A549 (cell line): Measurements from ENCODE around the gene CEP162. TPM values are rescaled to one million over a fixed set of nuclear protein-coding genes. Genes with fewer than 3 reads are reported as not detected.
"Not testable (repeated sequence)": the region's sequence is repeated elsewhere in the genome, so short reads cannot be mapped to it uniquely, and the experiment has no call there.

Experiments
- ATAC-seq, 2 experiments: fragments of 200-7000 bp in 1 of 2; fragments of >200 bp in 1 of 2; cut with Nextera tagmentation in 1 of 2; cut with Tn5 transposase in 1 of 2; 3 replicates each; pipeline versions ENCODE4 v1.8.0 to v1.9.1; 2018 to 2020; ENCODE audit warnings: mild to moderate bottlenecking in 1 of 2, moderate library complexity in 1 of 2
- CTCF ChIA-PET: fragments of 300-600 bp; sonication (Branson Sonifier 250); formaldehyde crosslinking; extraction: SDS; loops from one replicate; lab custom pipeline; 2021; ENCODE audit warnings: antibody characterized with exemption, inconsistent platforms; lab: Yijun Ruan, JAX
- POLR2A ChIA-PET: fragments of 350-600 bp; formaldehyde crosslinking; extraction: SDS; loops from one replicate; lab custom pipeline; 2021; ENCODE audit warnings: antibody characterized with exemption, inconsistent platforms; lab: Yijun Ruan, JAX
- DNase-seq, 2 experiments: peaks; one replicate each; pipeline versions ENCODE4 v3.0.0 to v3.0.0-alpha.2; 2011 to 2016; ENCODE audit warnings: low read depth in 1 of 2, low spot score in 1 of 2
- FAIRE-seq: peaks from 2 replicates; lab custom pipeline; 2011; peaks lifted over from hg19 to GRCh38; lab: Jason Lieb, UNC
- H3K27ac ChIP-seq, 2 experiments: fragments of >200 bp; sonication (Bioruptor Twin); formaldehyde crosslinking; 3 replicates each; pipeline ENCODE4 v1.5.1; 2016 to 2017
- H3K4me1 ChIP-seq: fragments of >200 bp; sonication (Bioruptor Twin); formaldehyde crosslinking; 3 replicates; pipeline ENCODE4 v1.6.1; 2016
- H3K4me2 ChIP-seq: fragments of >200 bp; sonication (Bioruptor Twin); formaldehyde crosslinking; 3 replicates; pipeline ENCODE4 v1.6.1; 2016
- H3K4me3 ChIP-seq: fragments of >200 bp; sonication (Bioruptor Twin); formaldehyde crosslinking; 3 replicates; pipeline ENCODE4 v1.5.1; 2016
- H3K9me3 ChIP-seq: fragments of >200 bp; sonication (Bioruptor Twin); formaldehyde crosslinking; 3 replicates; pipeline ENCODE4 v1.6.1; 2016
- BHLHE40 ChIP-seq: IDR thresholded peaks from 2 replicates; pipeline ENCODE4 v1.6.1; 2012; ENCODE audit warnings: low read depth, low read length, inconsistent platforms
- CBX2 ChIP-seq: fragments of 200-600 bp; sonication (generic); IDR thresholded peaks from 2 replicates; pipeline ENCODE4 v1.6.1; 2016; ENCODE audit warnings: low read depth, mild to moderate bottlenecking, borderline replicate concordance
- CBX8 ChIP-seq: fragments of 200-600 bp; sonication (generic); IDR thresholded peaks from 2 replicates; pipeline ENCODE4 v1.6.1; 2016
- EHMT2 ChIP-seq: fragments of 200-600 bp; sonication (generic); IDR thresholded peaks from 2 replicates; pipeline ENCODE4 v1.6.1; 2016; ENCODE audit warnings: antibody characterized with exemption, low read depth, mild to moderate bottlenecking, moderate library complexity
- ESRRA ChIP-seq: fragments of 150-350 bp; IDR thresholded peaks from 2 replicates; pipeline ENCODE4 v1.6.1; 2014; ENCODE audit warnings: mild to moderate bottlenecking, low read length, borderline replicate concordance
- FOSB ChIP-seq: fragments of 250-450 bp; sonication (Bioruptor Pico); IDR thresholded peaks from 2 replicates; pipeline ENCODE4 v1.5.0; 2020; ENCODE audit warnings: mild to moderate bottlenecking, moderate library complexity
- FOSL2 ChIP-seq, 2 experiments: fragments of 450-650 bp in 1 of 2; fragments of >200 bp in 1 of 2; sonication (Bioruptor Twin) in 1 of 2; formaldehyde crosslinking; IDR thresholded peaks; 2 replicates each; pipeline versions ENCODE4 v1.5.0 to v1.6.1; 2016 to 2020; ENCODE audit warnings: mild to moderate bottlenecking in 1 of 2, moderate library complexity in 1 of 2
- FOXS1 ChIP-seq: fragments of 250-450 bp; sonication (Bioruptor Pico); IDR thresholded peaks from 2 replicates; pipeline ENCODE4 v1.5.0; 2020; ENCODE audit warnings: mild to moderate bottlenecking, moderate library complexity
- HEYL ChIP-seq: fragments of 250-450 bp; sonication (Bioruptor Pico); IDR thresholded peaks from 2 replicates; pipeline ENCODE4 v1.8.0; 2021; ENCODE audit warnings: mild to moderate bottlenecking, moderate library complexity
- HOXB13 ChIP-seq: fragments of 250-450 bp; sonication (Bioruptor Pico); IDR thresholded peaks from 2 replicates; pipeline ENCODE4 v1.5.0; 2020; ENCODE audit warnings: low read depth, mild to moderate bottlenecking, moderate library complexity
- HOXB5 ChIP-seq: fragments of 250-450 bp; sonication (Bioruptor Pico); IDR thresholded peaks from 2 replicates; pipeline ENCODE4 v1.5.0; 2020; ENCODE audit warnings: mild to moderate bottlenecking, moderate library complexity
- JUN ChIP-seq, 2 experiments: fragments of >200 bp; sonication (Bioruptor Twin); formaldehyde crosslinking; IDR thresholded peaks; 2 replicates in 1 of 2; 3 replicates in 1 of 2; pipeline ENCODE4 v1.6.1; 2016 to 2017
- KDM5A ChIP-seq: fragments of 200-600 bp; sonication (generic); IDR thresholded peaks from 2 replicates; pipeline ENCODE4 v1.6.1; 2016; ENCODE audit warnings: antibody characterized with exemption, mild to moderate bottlenecking
- MAZ ChIP-seq: fragments of 150-350 bp; IDR thresholded peaks from 2 replicates; pipeline ENCODE4 v1.6.1; 2014; ENCODE audit warnings: antibody characterized with exemption, low read depth, low read length, borderline replicate concordance
- MYC ChIP-seq: IDR thresholded peaks from 2 replicates; pipeline ENCODE4 v1.6.1; 2012; ENCODE audit warnings: mild to moderate bottlenecking, inconsistent platforms, low read length, improper control_type of control experiment, borderline replicate concordance
- NFE2L2 ChIP-seq: fragments of 150-350 bp; conservative IDR thresholded peaks from 2 replicates; pipeline ENCODE4 v1.6.1; 2014; ENCODE audit warnings: low read length
- POLR2A ChIP-seq: IDR thresholded peaks from 2 replicates; pipeline ENCODE4 v1.6.1; 2012; ENCODE audit warnings: mild to moderate bottlenecking, low read length
- RAD21 ChIP-seq, 2 experiments: fragments of >200 bp in 1 of 2; sonication (Bioruptor Twin) in 1 of 2; formaldehyde crosslinking in 1 of 2; IDR thresholded peaks in 1 of 2; conservative IDR thresholded peaks in 1 of 2; 2 replicates in 1 of 2; 3 replicates in 1 of 2; pipeline ENCODE4 v1.6.1; 2012 to 2018; ENCODE audit warnings: inconsistent platforms in 1 of 2
- RARB ChIP-seq: fragments of 250-450 bp; sonication (Bioruptor Pico); IDR thresholded peaks from 2 replicates; pipeline ENCODE4 v1.8.0; 2021; ENCODE audit warnings: mild to moderate bottlenecking, moderate library complexity
- RFX5 ChIP-seq: fragments of 450-650 bp; IDR thresholded peaks from 2 replicates; pipeline ENCODE4 v1.7.1; 2014; ENCODE audit warnings: antibody characterized with exemption, mild to moderate bottlenecking, moderate library complexity
- TFCP2L1 ChIP-seq: fragments of 250-450 bp; sonication (Bioruptor Pico); IDR thresholded peaks from 2 replicates; pipeline ENCODE4 v1.5.0; 2021; ENCODE audit warnings: mild to moderate bottlenecking
- TP53 ChIP-seq: fragments of 250-450 bp; sonication (Bioruptor Pico); IDR thresholded peaks from 2 replicates; pipeline ENCODE4 v1.5.0; 2021; ENCODE audit warnings: mild to moderate bottlenecking, moderate library complexity
- ZSCAN20 ChIP-seq: fragments of 250-450 bp; sonication (Bioruptor Pico); IDR thresholded peaks from 2 replicates; pipeline ENCODE4 v1.8.0; 2022; ENCODE audit warnings: mild to moderate bottlenecking, moderate library complexity
- WGBS: methylation state at CpG from one replicate; pipeline ENCODE4 v1.1.6; 2017; ENCODE audit errors: missing lambda C conversion rate; 5-methylcytosine and 5-hydroxymethylcytosine counted together
- polyA plus RNA-seq, 4 experiments: library from polyadenylated mRNA; depleted of rRNA in 3 of 4; stranded (reverse); fragments of >200 nt; fragmentation: RNase III in 1 of 4; extraction: RNeasy Plus Mini Kit Qiagen cat#74134 plus additional on column Dnase treatment in 1 of 4; gene quantifications; 2 replicates in 3 of 4; 3 replicates in 1 of 4; pipeline ENCODE4 v1.2.3, GENCODE V29; 2011 to 2017
- TF ChIP-seq, protein P1 (sequence below): IDR thresholded peaks from 2 replicates; pipeline ENCODE4 v1.6.1; 2012
- TF ChIP-seq, protein P2 (sequence below): fragments of >200 bp; sonication (Bioruptor Twin); formaldehyde crosslinking; IDR thresholded peaks from 3 replicates; pipeline ENCODE4 v1.5.1; 2016
- TF ChIP-seq, protein P3 (sequence below): fragments of 200-600 bp; sonication (generic); IDR thresholded peaks from 2 replicates; pipeline ENCODE4 v1.6.1; 2016; ENCODE audit warnings: antibody characterized with exemption, mild to moderate bottlenecking, moderate library complexity
- TF ChIP-seq, protein P4 (sequence below): fragments of 150-350 bp; IDR thresholded peaks from 2 replicates; pipeline ENCODE4 v1.6.1; 2014; ENCODE audit warnings: low read depth, mild to moderate bottlenecking, low read length

Gene CEP162
- polyA plus RNA-seq, 2 of the 4 experiments (the other 2 are of a cell fraction) = 2.1 to 2.3 TPM

DNA sequence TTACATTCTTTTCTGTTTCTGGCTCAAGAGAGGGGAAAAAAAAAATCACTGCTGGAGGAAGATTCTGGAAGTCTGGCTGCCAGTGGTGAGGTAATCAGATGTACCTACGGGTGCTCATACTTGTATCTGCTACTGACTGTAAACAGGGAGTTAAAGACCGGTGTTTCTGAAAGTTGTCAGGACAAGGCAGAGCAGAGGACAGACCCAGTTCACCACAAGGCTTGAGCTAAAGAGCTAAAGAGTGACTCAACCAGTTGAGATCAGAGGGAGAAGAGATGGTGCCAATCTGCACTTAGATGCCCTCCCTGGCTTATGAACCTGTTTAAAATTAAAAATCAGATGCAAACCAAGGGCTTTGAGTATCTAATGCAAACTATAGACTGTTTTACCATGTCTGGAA is 55.4 kb downstream of the CEP162 start (continued):
- TF ChIP-seq MAZ = no peak
- no peak for TF ChIP-seq CBX2
- TF ChIP-seq HOXB5 (CRISPR knock-in tag) = no peak
- no peak for TF ChIP-seq FOXS1 (CRISPR knock-in tag)
- TF ChIP-seq, all 56 proteins: peak for 0

DNA sequence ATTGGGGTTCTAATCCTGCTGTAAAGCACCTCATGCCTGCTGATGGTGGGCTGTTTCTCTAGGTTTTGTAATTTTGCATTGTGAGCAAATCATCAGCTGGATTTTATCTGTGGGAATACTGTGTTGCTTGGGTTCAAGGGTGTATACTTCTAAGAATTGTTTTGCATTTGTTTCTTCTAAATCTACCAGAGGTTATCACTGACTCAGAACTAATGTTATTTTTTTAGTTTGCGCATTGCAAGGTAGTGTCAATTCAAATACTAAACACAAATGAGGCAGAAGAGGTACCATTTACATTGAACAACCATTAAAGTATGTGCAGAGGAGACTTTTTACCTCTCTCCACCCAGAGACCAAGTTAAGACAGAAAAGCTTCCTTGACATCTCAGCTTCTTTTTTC is 60.0 kb downstream of the CEP162 start:
- no peaks in the 10 kb centered on the region for H3K9me3 ChIP-seq
- WGBS = 100% methylated on average over 1 of the region's 1 CpG
- no peak for FAIRE-seq
- no peak overlapping the region for H3K27ac ChIP-seq
- DNase-seq = no peak
- POLR2A ChIA-PET = no interaction called here
- no peak for ATAC-seq
- H3K4me2 ChIP-seq = no peak overlapping the region
- CTCF ChIA-PET = no interaction called here
- no peak for TF ChIP-seq FOXS1 (CRISPR knock-in tag)
- no peak for TF ChIP-seq POLR2A
- no peak for TF ChIP-seq FOSB (CRISPR knock-in tag)
- no peak for TF ChIP-seq NFE2L2
- TF ChIP-seq ESRRA = no peak
- TF ChIP-seq, protein P1, sequence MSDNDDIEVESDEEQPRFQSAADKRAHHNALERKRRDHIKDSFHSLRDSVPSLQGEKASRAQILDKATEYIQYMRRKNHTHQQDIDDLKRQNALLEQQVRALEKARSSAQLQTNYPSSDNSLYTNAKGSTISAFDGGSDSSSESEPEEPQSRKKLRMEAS = no peak
- no peak for TF ChIP-seq RAD21 (conservative IDR thresholded peaks at IDR 0.05 in 1 of 2, IDR thresholded peaks at IDR 0.05 in 1 of 2)
- TF ChIP-seq RFX5 = no peak
- TF ChIP-seq HEYL (CRISPR knock-in tag) = no peak
- no peak for TF ChIP-seq FOSL2 (IDR thresholded peaks at IDR 0.05)
- no peak for TF ChIP-seq FOSL2 (CRISPR knock-in tag; IDR thresholded peaks at IDR 0.05)
- no peak for TF ChIP-seq EHMT2
- no peak for TF ChIP-seq HOXB5 (CRISPR knock-in tag)
- TF ChIP-seq CBX8 = no peak
- no peak for TF ChIP-seq BHLHE40
- TF ChIP-seq CBX2 = no peak
- no peak for TF ChIP-seq RARB
- no peak for TF ChIP-seq MAZ
- TF ChIP-seq HOXB13 = no peak
- no peak overlapping the region for H3K4me3 ChIP-seq
- H3K4me1 ChIP-seq = no peaks in the 10 kb centered on the region

DNA sequence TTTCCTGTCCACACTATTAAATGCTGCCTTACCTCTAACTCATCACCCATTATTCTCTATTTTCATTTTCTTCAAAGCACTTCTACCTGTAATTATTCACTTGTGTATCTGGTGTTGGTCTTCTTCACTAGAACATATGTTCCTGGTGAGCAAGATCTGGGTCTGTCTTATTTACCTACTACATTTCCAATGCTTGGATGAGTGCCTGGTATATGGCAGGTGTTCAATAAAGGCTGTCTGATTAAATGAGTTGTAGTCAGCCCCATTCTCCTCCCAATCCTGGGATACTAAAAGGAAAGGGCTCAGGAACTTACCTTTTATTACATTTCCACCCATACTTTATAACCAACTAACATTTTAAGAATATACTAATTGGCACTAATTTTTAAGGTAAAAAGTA is 61.0 kb downstream of the CEP162 start:
- POLR2A ChIA-PET = no interaction called here
- TF ChIP-seq RARB (no peak), JUN (IDR thresholded peaks at IDR 0.05) (no peak), ZSCAN20 (CRISPR knock-in tag) (no peak), FOXS1 (CRISPR knock-in tag) (no peak), TFCP2L1 (CRISPR knock-in tag) (no peak), KDM5A (no peak), TP53 (CRISPR knock-in tag) (no peak), EHMT2 (no peak), MYC (no peak), CBX2 (no peak)
- TF ChIP-seq, protein P2, sequence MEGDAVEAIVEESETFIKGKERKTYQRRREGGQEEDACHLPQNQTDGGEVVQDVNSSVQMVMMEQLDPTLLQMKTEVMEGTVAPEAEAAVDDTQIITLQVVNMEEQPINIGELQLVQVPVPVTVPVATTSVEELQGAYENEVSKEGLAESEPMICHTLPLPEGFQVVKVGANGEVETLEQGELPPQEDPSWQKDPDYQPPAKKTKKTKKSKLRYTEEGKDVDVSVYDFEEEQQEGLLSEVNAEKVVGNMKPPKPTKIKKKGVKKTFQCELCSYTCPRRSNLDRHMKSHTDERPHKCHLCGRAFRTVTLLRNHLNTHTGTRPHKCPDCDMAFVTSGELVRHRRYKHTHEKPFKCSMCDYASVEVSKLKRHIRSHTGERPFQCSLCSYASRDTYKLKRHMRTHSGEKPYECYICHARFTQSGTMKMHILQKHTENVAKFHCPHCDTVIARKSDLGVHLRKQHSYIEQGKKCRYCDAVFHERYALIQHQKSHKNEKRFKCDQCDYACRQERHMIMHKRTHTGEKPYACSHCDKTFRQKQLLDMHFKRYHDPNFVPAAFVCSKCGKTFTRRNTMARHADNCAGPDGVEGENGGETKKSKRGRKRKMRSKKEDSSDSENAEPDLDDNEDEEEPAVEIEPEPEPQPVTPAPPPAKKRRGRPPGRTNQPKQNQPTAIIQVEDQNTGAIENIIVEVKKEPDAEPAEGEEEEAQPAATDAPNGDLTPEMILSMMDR = no peak
- TF ChIP-seq, protein P3, sequence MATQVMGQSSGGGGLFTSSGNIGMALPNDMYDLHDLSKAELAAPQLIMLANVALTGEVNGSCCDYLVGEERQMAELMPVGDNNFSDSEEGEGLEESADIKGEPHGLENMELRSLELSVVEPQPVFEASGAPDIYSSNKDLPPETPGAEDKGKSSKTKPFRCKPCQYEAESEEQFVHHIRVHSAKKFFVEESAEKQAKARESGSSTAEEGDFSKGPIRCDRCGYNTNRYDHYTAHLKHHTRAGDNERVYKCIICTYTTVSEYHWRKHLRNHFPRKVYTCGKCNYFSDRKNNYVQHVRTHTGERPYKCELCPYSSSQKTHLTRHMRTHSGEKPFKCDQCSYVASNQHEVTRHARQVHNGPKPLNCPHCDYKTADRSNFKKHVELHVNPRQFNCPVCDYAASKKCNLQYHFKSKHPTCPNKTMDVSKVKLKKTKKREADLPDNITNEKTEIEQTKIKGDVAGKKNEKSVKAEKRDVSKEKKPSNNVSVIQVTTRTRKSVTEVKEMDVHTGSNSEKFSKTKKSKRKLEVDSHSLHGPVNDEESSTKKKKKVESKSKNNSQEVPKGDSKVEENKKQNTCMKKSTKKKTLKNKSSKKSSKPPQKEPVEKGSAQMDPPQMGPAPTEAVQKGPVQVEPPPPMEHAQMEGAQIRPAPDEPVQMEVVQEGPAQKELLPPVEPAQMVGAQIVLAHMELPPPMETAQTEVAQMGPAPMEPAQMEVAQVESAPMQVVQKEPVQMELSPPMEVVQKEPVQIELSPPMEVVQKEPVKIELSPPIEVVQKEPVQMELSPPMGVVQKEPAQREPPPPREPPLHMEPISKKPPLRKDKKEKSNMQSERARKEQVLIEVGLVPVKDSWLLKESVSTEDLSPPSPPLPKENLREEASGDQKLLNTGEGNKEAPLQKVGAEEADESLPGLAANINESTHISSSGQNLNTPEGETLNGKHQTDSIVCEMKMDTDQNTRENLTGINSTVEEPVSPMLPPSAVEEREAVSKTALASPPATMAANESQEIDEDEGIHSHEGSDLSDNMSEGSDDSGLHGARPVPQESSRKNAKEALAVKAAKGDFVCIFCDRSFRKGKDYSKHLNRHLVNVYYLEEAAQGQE = no peak
- TF ChIP-seq, protein P4, sequence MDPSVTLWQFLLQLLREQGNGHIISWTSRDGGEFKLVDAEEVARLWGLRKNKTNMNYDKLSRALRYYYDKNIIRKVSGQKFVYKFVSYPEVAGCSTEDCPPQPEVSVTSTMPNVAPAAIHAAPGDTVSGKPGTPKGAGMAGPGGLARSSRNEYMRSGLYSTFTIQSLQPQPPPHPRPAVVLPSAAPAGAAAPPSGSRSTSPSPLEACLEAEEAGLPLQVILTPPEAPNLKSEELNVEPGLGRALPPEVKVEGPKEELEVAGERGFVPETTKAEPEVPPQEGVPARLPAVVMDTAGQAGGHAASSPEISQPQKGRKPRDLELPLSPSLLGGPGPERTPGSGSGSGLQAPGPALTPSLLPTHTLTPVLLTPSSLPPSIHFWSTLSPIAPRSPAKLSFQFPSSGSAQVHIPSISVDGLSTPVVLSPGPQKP = no peak
- H3K9me3 ChIP-seq = no peaks in the 10 kb centered on the region
- H3K27ac ChIP-seq = no peak overlapping the region
- no peak overlapping the region for H3K4me3 ChIP-seq
- CTCF ChIA-PET = no interaction called here
- FAIRE-seq = no peak
- H3K4me2 ChIP-seq = no peak overlapping the region
- no peak for ATAC-seq
- H3K4me1 ChIP-seq = no peaks in the 10 kb centered on the region
- DNase-seq = no peak

DNA sequence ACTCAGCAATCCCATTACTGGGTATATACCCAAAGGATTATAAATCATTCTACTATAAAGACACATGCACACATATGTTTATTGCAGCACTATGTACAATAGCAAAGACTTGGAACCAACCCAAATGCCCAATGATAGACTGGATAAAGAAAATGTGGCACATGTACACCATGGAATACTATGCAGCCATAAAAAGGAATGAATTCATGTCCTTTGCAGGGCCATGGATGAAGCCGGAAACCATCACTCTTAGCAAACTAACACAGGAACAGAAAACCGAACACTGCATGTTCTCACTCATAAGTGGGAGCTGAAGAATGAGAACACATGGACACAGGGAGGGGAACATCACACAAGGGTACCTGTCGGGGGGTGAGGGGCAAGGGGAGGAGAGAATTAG is 63.1 kb downstream of the CEP162 start:
- H3K4me1 ChIP-seq, FAIRE-seq, CTCF ChIA-PET, H3K27ac ChIP-seq, DNase-seq, H3K4me2 ChIP-seq, H3K4me3 ChIP-seq, POLR2A ChIA-PET, ATAC-seq, H3K9me3 ChIP-seq: not testable (repeated sequence)
- 91% methylated on average over 3 of the region's 3 CpGs for WGBS
